Body of pancreas (tissue), 4 donors: ENCODE measurements around the gene GPRIN2.

ENCODE experiments used
- CTCF ChIP-seq, 7 experiments: fragments of 450-650 bp in 4 of 7; fragments of 200-600 bp in 3 of 7; sonication (generic) in 3 of 7; IDR thresholded peaks; one replicate each; pipeline ENCODE4 v1.5.1; 2016 to 2019; ENCODE audit warnings: antibody characterized with exemption in 7 of 7
- POLR2A ChIP-seq, 3 donors: fragments of 450-650 bp; IDR thresholded peaks; one replicate each; pipeline ENCODE4 v1.6.1; 2016; ENCODE audit warnings: antibody characterized with exemption in 3 of 3, mild to moderate bottlenecking in 2 of 3

GRCh38 chr10:46515793-46516192 is 40.7 kb downstream of the GPRIN2 start:
- no peak for TF ChIP-seq CTCF (IDR thresholded peaks at IDR 0.05)
- TF ChIP-seq POLR2A (IDR thresholded peaks at IDR 0.05), result no peak
